PC-3 (cell line): ENCODE measurements around the gene DGKZ. TPM values are rescaled to one million over a fixed set of nuclear protein-coding genes. Genes with fewer than 3 reads are reported as not detected.
A peak's percentile ranks its signal among the peaks of the same experiment; 100 is the strongest.

Source experiments
- ATAC-seq: fragments of 200-7000 bp; cut with Tn5 transposase; 2 replicates; pipeline ENCODE4 v1.9.1; 2020; ENCODE audit warnings: mild to moderate bottlenecking, moderate library complexity
- BruUV-seq: library from RNA; stranded (reverse); fragments of 400-500 nt; replicated peaks from 2 replicates; lab custom pipeline; 2021; lab: Mats Ljungman, UMichigan
- CTCF ChIA-PET: fragments of 300-600 bp; sonication (Branson Sonifier 250); formaldehyde crosslinking; loops from one replicate; lab custom pipeline; 2022; ENCODE audit warnings: antibody characterized with exemption; lab: Charles Lee
- POLR2A ChIA-PET: fragments of 300-600 bp; sonication (Branson Sonifier 250); formaldehyde crosslinking; loops from one replicate; lab custom pipeline; 2022; ENCODE audit warnings: antibody characterized with exemption; ENCODE audit not compliant: unreplicated experiment; lab: Charles Lee
- DNase-seq: peaks from one replicate; pipeline ENCODE4 v3.0.0-alpha.2; 2015
- H2AFZ ChIP-seq: fragments of 300-600 bp; sonication (generic); 2 replicates; pipeline ENCODE4 v1.6.0; 2016; ENCODE audit warnings: antibody characterized with exemption, low read length
- H3F3A ChIP-seq: fragments of 300-600 bp; sonication (generic); one replicate; pipeline ENCODE4 v1.6.0; 2017; ENCODE audit warnings: antibody characterized with exemption, low read length, control low read depth, mild to moderate bottlenecking; ENCODE audit not compliant: unreplicated experiment
- H3K27ac ChIP-seq: fragments of 300-600 bp; sonication (generic); 2 replicates; pipeline ENCODE4 v1.5.1; 2016; ENCODE audit warnings: mild to moderate bottlenecking, low read length
- H3K27me3 ChIP-seq: fragments of 300-600 bp; sonication (generic); 2 replicates; pipeline ENCODE4 v1.6.1; 2016; ENCODE audit warnings: low read length, mixed read lengths
- H3K36me3 ChIP-seq: fragments of 300-600 bp; sonication (generic); 2 replicates; pipeline ENCODE4 v1.6.1; 2016; ENCODE audit warnings: low read depth, mixed run types, low read length, mixed read lengths
- H3K4me1 ChIP-seq: fragments of 300-600 bp; sonication (generic); 2 replicates; pipeline ENCODE4 v1.5.1; 2016; ENCODE audit warnings: low read length; ENCODE audit not compliant: insufficient read depth
- H3K4me2 ChIP-seq: fragments of 300-600 bp; sonication (generic); 2 replicates; pipeline ENCODE4 v1.6.0; 2016; ENCODE audit warnings: low read length
- H3K4me3 ChIP-seq: fragments of 300-600 bp; sonication (generic); 2 replicates; pipeline ENCODE4 v1.5.1; 2016; ENCODE audit warnings: mild to moderate bottlenecking, low read length, mixed read lengths
- H3K79me2 ChIP-seq: fragments of 300-600 bp; sonication (generic); 2 replicates; pipeline ENCODE4 v1.6.1; 2017; ENCODE audit warnings: low read length, mixed read lengths
- H3K9ac ChIP-seq: fragments of 300-600 bp; sonication (generic); 2 replicates; pipeline ENCODE4 v1.6.0; 2016; ENCODE audit warnings: mild to moderate bottlenecking, low read length
- H3K9me2 ChIP-seq: fragments of 300-600 bp; sonication (generic); replicated peaks from 2 replicates; pipeline ENCODE4 v1.6.1; 2016; ENCODE audit warnings: mixed run types, low read length, mixed read lengths
- H3K9me3 ChIP-seq: fragments of 300-600 bp; sonication (generic); 2 replicates; pipeline ENCODE4 v1.6.1; 2016; ENCODE audit warnings: low read length, mixed read lengths
- H4K20me1 ChIP-seq: fragments of 300-600 bp; sonication (generic); 2 replicates; pipeline ENCODE4 v1.6.1; 2016; ENCODE audit warnings: low read length, mixed read lengths
- EZH2 ChIP-seq: fragments of 300-600 bp; sonication (generic); IDR thresholded peaks from one replicate; pipeline ENCODE4 v1.6.1; 2017; ENCODE audit warnings: antibody characterized with exemption, mild to moderate bottlenecking, low read length; ENCODE audit not compliant: unreplicated experiment
- EZH2phosphoT487 ChIP-seq: fragments of 300-600 bp; sonication (generic); IDR thresholded peaks from 2 replicates; pipeline ENCODE4 v1.6.1; 2018; ENCODE audit warnings: mild to moderate bottlenecking, antibody characterized with exemption, low read length, borderline replicate concordance
- intact Hi-C: fragments of 100-400 bp; cut with micrococcal nuclease; formaldehyde crosslinking; loops from 2 replicates; pipeline ENCODE4 v1.9.0; 2023
- total RNA-seq: library from RNA; depleted of rRNA; stranded (reverse); fragments of >200 nt; gene quantifications from 2 replicates; pipeline ENCODE4 v1.2.3, GENCODE V29; 2014
- TF ChIP-seq, protein P1 (sequence below): fragments of 300-600 bp; sonication (generic); conservative IDR thresholded peaks from 2 replicates; pipeline ENCODE4 v1.5.1; 2017; ENCODE audit warnings: antibody characterized with exemption, low read depth, mild to moderate bottlenecking, low read length

DGKZ gene
- total RNA-seq, 1 experiment from 2014 or later: 70.2 TPM

DNA sequence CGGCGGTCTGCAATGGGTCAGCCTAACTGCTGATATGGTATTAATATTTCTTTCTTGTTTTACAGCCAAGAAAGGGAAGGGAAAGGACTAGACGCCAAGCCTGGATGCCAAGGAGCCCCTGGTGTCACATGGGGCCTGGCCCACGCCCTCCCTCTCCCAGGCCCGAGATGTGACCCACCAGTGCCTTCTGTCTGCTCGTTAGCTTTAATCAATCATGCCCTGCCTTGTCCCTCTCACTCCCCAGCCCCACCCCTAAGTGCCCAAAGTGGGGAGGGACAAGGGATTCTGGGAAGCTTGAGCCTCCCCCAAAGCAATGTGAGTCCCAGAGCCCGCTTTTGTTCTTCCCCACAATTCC, 36.1 kb downstream of the DGKZ start:
- no peak for ATAC-seq
- Histone ChIP-seq H3K79me2 (no peaks in the 10 kb centered on the region), H3K4me1 (peaks cover 8% of the 10 kb centered on the region; the same call in 1 of the 2 replicates), H2AFZ (no peak overlapping the region), H3F3A (no peaks in the 10 kb centered on the region), H3K9me3 (no peaks in the 10 kb centered on the region), H3K9ac (no peak overlapping the region), H3K4me2 (no peak overlapping the region), H3K27ac (no peak overlapping the region), H3K36me3 (no peaks in the 10 kb centered on the region), H3K9me2 (no peaks in the 10 kb centered on the region), H3K27me3 (0 out of 2 replicates have a peak, but pooled peaks cover 2% of the 10 kb centered on the region), H3K4me3 (no peak overlapping the region), H4K20me1 (no peaks in the 10 kb centered on the region)
- CTCF ChIA-PET: interaction anchor here (0.5 to 0.9 kb wide), 3 partner anchors 20 to 228 kb away, joined by 3 to 6 read pairs (median 4); no protein-coding TSS in a partner anchor
- TF ChIP-seq EZH2: no peak
- TF ChIP-seq, protein P1, sequence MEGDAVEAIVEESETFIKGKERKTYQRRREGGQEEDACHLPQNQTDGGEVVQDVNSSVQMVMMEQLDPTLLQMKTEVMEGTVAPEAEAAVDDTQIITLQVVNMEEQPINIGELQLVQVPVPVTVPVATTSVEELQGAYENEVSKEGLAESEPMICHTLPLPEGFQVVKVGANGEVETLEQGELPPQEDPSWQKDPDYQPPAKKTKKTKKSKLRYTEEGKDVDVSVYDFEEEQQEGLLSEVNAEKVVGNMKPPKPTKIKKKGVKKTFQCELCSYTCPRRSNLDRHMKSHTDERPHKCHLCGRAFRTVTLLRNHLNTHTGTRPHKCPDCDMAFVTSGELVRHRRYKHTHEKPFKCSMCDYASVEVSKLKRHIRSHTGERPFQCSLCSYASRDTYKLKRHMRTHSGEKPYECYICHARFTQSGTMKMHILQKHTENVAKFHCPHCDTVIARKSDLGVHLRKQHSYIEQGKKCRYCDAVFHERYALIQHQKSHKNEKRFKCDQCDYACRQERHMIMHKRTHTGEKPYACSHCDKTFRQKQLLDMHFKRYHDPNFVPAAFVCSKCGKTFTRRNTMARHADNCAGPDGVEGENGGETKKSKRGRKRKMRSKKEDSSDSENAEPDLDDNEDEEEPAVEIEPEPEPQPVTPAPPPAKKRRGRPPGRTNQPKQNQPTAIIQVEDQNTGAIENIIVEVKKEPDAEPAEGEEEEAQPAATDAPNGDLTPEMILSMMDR: no peak
- TF ChIP-seq EZH2phosphoT487: no peak
- no TSS peak for BruUV-seq
- POLR2A ChIA-PET: no interaction called here
- DNase-seq: no peak
- intact Hi-C loops: no loop called here

DNA sequence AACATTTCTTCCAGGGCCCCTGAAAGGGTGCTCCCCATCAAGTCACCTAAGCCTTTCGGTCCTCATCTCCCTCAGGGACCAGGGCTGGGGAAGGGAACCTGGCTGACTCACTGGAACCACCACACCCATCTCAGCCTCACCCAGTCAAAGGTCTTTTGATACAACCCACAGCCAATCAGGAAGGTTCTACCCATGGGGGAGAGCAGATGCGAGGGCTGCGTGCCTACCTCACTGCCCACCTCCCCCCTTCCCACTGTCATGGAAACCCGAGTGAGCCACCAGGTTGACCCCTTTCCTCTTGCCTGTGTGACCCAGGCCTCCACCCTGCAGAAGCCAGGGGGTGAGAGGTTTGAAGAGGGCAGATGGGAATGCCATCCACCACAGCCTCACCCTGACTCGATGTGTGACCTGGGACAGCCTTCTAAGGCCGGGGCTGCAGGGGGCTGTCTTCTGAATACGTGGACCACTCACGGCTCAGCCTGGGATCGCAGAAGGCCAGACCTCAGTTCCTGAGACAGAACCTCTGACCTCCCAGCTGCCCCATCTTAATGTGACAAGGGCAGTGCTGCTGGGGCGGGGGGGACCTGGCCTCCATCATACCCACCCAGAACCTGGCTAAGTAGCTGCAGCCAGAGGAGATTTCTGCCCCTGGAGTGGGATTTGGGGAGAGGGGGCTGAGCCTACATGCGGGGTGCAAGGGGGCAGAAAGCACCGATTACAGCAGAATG, 36.9 kb downstream of the DGKZ start:
- H3K9me2 ChIP-seq: no peaks in the 10 kb centered on the region
- H3K9me3 ChIP-seq: no peaks in the 10 kb centered on the region
- no peak overlapping the region for H3K4me2 ChIP-seq
- H3K27me3 ChIP-seq: peaks cover 9% of the 10 kb centered on the region
- no peaks in the 10 kb centered on the region for H4K20me1 ChIP-seq
- ChIA-PET POLR2A (no interaction called here), CTCF (interaction anchor here (0.6 kb wide), 1 partner anchor 85 kb away, joined by 4 read pairs; no protein-coding TSS in a partner anchor)
- H3K4me3 ChIP-seq: no peak overlapping the region
- intact Hi-C loops: no loop called here
- H3F3A ChIP-seq: no peaks in the 10 kb centered on the region
- ATAC-seq (no peak), DNase-seq (peak; percentile 19)
- no peak for TF ChIP-seq EZH2phosphoT487
- TF ChIP-seq, protein P1: no peak
- no peak for TF ChIP-seq EZH2
- no peak overlapping the region for H2AFZ ChIP-seq
- H3K4me1 ChIP-seq: peaks cover 15% of the 10 kb centered on the region; the same call in 1 of the 2 replicates
- H3K36me3 ChIP-seq: no peaks in the 10 kb centered on the region
- no peak overlapping the region for H3K9ac ChIP-seq
- BruUV-seq: no TSS peak
- H3K79me2 ChIP-seq: no peaks in the 10 kb centered on the region
- no peak overlapping the region for H3K27ac ChIP-seq
